Psoas muscle (tissue), 8 donors: ENCODE data around the gene MBTPS2. TPM values are rescaled to one million over a fixed set of nuclear protein-coding genes. Genes with fewer than 3 reads are reported as not detected.

Source experiments
- ATAC-seq, 4 donors: fragments of 200-7000 bp; cut with Tn5 transposase; one replicate each; pipeline ENCODE4 v1.9.1; 2020; ENCODE audit warnings: moderate library complexity in 3 of 4, mild to moderate bottlenecking in 2 of 4
- DNase-seq, 2 donors: peaks; one replicate each; pipeline ENCODE4 v3.0.0-alpha.2; 2020
- H3K27ac ChIP-seq: fragments of 200-600 bp; one replicate; pipeline ENCODE4 v1.8.0; 2022
- H3K27me3 ChIP-seq, 3 donors: fragments of 200-600 bp in 1 of 3; one replicate each; pipeline versions ENCODE4 v1.6.1 to v1.8.0; 2013 to 2022; ENCODE audit warnings: low read length in 2 of 3, mild to moderate bottlenecking in 2 of 3, moderate library complexity in 1 of 3; ENCODE audit not compliant: insufficient read depth in 3 of 3
- H3K36me3 ChIP-seq, 2 donors: fragments of 200-600 bp in 1 of 2; one replicate each; pipeline versions ENCODE4 v1.6.1 to v1.8.0; 2013 to 2022; ENCODE audit warnings: low read depth in 1 of 2, mild to moderate bottlenecking in 1 of 2, moderate library complexity in 1 of 2; ENCODE audit not compliant: insufficient read depth in 1 of 2
- H3K4me1 ChIP-seq: fragments of 200-600 bp; one replicate; pipeline ENCODE4 v1.8.0; 2022
- H3K4me3 ChIP-seq: fragments of 200-600 bp; one replicate; pipeline ENCODE4 v1.8.0; 2022; ENCODE audit warnings: mild to moderate bottlenecking
- H3K9me3 ChIP-seq: fragments of 200-600 bp; one replicate; pipeline ENCODE4 v1.8.0; 2022
- WGBS, 3 donors: extraction: QIAGEN DNeasy Blood & Tissue Kit; methylation state at CpG; one replicate each; pipeline versions ENCODE4 v1.1.6 to v1.1.7; 2013; 5-methylcytosine and 5-hydroxymethylcytosine counted together
- intact Hi-C, 2 donors: fragments of 100-400 bp; cut with DNase I; formaldehyde crosslinking; loops; one replicate each; pipeline versions ENCODE4 v1.11.0 to v1.14.2; 2022
- polyA plus RNA-seq, 3 donors: library from polyadenylated mRNA; stranded (reverse); fragments of 200-250 nt; gene quantifications; one replicate each; pipeline ENCODE4 v1.2.3, GENCODE V29; 2013
- total RNA-seq, 4 donors: library from RNA; stranded (reverse); fragmentation: NEBNext Ultra II Directional in 2 of 4; extraction: Animal tissue kit (Norgen Biotek cat#: 25700) in 2 of 4; gene quantifications; one replicate each; pipeline versions ENCODE4 v1.2.1 to v1.2.4, GENCODE V29; 2021 to 2023
- TF ChIP-seq, protein P1 (sequence below): fragments of 200-600 bp; IDR thresholded peaks from one replicate; pipeline ENCODE4 v1.8.0; 2022; ENCODE audit warnings: antibody characterized with exemption
- donor health status: healthy with polysubstance abuse.
- donor health status: DM: no; HTN: no; CAD: no; lungs with moderate emphysema.
- donor health status: Bipolar disorder and iron deficiency.
- donor health status: healthy.
- donor health status: DM: yes; HTN: yes; CAD: no.
- donor health status: DM: no; HTN: no; CAD: no.
- donor health status: DM: no; HTN: no; CAD: no.
- donor health status: DM: yes; HTN: yes; CAD: no.

Gene MBTPS2
- total and polyA plus RNA-seq, 7 donors: 3.0 to 14.6 (median 12.0) TPM

GRCh38 chrX:21926527-21927278 is 87.3 kb downstream of the MBTPS2 start:
- DNase-seq (no peak), ATAC-seq (no peak)
- Histone ChIP-seq H3K27me3 (no peaks in the 10 kb centered on the region), H3K4me1 (no peaks in the 10 kb centered on the region), H3K4me3 (no peak overlapping the region), H3K9me3 (no peaks in the 10 kb centered on the region), H3K36me3 (no peaks in the 10 kb centered on the region), H3K27ac (no peak overlapping the region)
- intact Hi-C loops: no loop called here
- 43 to 59% (median 55%) methylated on average over 6 of the region's 6 CpGs for WGBS, 3 donors
- TF ChIP-seq, protein P1, sequence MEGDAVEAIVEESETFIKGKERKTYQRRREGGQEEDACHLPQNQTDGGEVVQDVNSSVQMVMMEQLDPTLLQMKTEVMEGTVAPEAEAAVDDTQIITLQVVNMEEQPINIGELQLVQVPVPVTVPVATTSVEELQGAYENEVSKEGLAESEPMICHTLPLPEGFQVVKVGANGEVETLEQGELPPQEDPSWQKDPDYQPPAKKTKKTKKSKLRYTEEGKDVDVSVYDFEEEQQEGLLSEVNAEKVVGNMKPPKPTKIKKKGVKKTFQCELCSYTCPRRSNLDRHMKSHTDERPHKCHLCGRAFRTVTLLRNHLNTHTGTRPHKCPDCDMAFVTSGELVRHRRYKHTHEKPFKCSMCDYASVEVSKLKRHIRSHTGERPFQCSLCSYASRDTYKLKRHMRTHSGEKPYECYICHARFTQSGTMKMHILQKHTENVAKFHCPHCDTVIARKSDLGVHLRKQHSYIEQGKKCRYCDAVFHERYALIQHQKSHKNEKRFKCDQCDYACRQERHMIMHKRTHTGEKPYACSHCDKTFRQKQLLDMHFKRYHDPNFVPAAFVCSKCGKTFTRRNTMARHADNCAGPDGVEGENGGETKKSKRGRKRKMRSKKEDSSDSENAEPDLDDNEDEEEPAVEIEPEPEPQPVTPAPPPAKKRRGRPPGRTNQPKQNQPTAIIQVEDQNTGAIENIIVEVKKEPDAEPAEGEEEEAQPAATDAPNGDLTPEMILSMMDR: no peak

DNA sequence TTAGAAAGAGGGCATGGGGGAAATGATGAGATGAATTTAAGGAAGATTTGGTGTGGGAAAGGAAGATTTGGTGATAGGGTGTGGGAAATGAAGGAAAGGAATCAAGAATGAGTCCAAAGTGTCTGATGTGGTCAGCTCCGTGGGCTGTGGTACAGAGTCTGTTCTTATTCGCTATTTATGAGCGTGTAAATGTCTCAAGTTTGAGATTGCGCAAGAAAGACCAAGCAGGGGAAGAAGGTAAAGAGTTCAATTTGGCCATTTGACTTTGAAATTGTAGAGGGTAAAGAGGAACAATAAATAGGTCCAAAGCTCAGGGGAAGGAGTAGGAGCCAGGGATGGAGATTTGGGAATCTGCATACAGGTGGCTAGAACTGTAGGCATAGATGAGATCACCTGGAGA is 89.8 kb downstream of the MBTPS2 start:
- Histone ChIP-seq H3K27ac (no peak overlapping the region), H3K36me3 (no peaks in the 10 kb centered on the region), H3K4me1 (no peaks in the 10 kb centered on the region), H3K9me3 (no peaks in the 10 kb centered on the region), H3K27me3 (no peaks in the 10 kb centered on the region), H3K4me3 (no peak overlapping the region)
- no peak for DNase-seq
- ATAC-seq: no peak
- 72 to 96% (median 91%) methylated on average over 4 of the region's 4 CpGs for WGBS, 3 donors
- TF ChIP-seq, protein P1: no peak
- intact Hi-C loops: no loop called here

DNA sequence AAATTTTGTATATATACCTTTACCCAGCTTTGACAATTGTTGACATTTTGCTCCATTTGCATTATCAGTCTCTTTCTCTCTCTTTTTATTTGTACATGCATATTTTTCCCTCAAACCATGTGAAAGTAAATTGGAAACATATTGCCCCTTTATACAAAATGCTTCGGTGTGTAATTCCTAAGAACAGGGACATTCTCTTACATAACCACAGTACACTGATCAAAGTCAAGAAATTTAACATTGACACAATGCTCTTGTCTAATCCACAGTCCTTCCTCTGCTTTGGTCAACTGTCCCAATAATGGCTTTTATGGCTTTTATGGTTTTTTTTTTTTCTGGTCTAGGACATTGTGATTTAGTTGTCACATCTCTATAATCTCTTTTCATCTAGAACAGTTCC is 91.6 kb downstream of the MBTPS2 start:
- no peaks in the 10 kb centered on the region for H3K4me1 ChIP-seq
- TF ChIP-seq, protein P1: no peak
- DNase-seq: no peak
- no peak overlapping the region for H3K4me3 ChIP-seq
- no peak overlapping the region for H3K27ac ChIP-seq
- intact Hi-C loops: no loop called here
- no peak for ATAC-seq
- H3K36me3 ChIP-seq: no peaks in the 10 kb centered on the region
- no peaks in the 10 kb centered on the region for H3K27me3 ChIP-seq
- WGBS, 3 donors: 87 to 95% (median 91%) methylated on average over 1 of the region's 1 CpG
- H3K9me3 ChIP-seq: no peaks in the 10 kb centered on the region

DNA sequence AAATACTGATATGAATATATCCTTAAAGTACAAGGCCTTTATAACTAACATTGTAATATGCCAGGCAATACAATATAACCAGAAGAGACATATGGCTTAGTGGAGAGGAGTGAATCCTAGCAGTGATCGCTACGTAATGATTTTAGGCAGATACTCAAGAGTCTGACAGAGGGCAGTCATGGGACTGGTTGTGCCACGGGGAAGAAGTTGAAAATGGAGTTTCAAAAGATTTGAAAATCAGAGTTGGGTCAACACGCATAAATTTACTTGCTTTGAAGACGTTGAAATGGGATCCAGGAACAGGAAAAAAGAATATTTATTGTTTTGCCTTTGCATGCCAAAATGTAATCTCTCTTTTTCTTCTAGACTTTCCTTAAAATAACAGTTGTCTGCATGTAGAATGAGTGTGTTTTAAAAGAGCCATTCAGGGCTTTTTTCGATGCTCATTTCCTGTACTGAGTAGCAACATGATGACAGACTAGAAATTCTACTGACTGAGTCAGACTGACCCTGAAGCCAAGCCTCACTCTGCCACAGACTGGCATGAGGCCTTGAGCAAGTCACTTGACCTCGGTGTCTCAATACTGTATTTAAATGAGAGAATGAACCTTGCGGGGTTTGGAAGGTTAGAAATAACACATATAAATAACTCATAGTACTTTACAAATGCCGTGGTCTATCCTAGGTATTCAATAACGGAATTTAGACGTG is 93.0 kb downstream of the MBTPS2 start:
- DNase-seq (peak; percentile 47 to 59), ATAC-seq (peak; percentile 92 to 98 (median 96))
- no peaks in the 10 kb centered on the region for H3K9me3 ChIP-seq
- H3K4me3 ChIP-seq: no peak overlapping the region
- TF ChIP-seq, protein P1: no peak
- H3K4me1 ChIP-seq: no peaks in the 10 kb centered on the region
- 56 to 71% (median 60%) methylated on average over 11 of the region's 11 CpGs for WGBS, 3 donors
- H3K36me3 ChIP-seq: no peaks in the 10 kb centered on the region
- intact Hi-C loops: no loop called here
- no peaks in the 10 kb centered on the region for H3K27me3 ChIP-seq
- peak overlapping the region; percentile 69 for H3K27ac ChIP-seq
